ENCODE data around the gene MLXIPL.

MLXIPL gene

GRCh38 chr7:73544678-73545077 lies 79.6 kb downstream of the MLXIPL start:
- no peak overlapping the region for H3K4me3 ChIP-seq
- TF ChIP-seq EZH2 (IDR thresholded peaks at IDR 0.05) (no peak), POLR2AphosphoS5 (IDR thresholded peaks at IDR 0.05; ENCODE audit: borderline replicate concordance, low read depth, low read length) (no peak), FOXP2 (optimal IDR thresholded peaks at IDR 0.05; ENCODE audit: control extremely low read depth, extremely low read length, insufficient read depth) (no peak)
- H3K27ac ChIP-seq = no peak overlapping the region
- DNase-seq (ENCODE audit: low read depth, low spot score) = no peak
- H3K9me3 ChIP-seq (ENCODE audit: low read depth, low read length) = no peaks in the 10 kb centered on the region
- H3K9ac ChIP-seq (ENCODE audit: insufficient read length) = no peak overlapping the region
- H3K36me3 ChIP-seq (ENCODE audit: insufficient read depth, low read length) = peaks cover 57% of the 10 kb centered on the region
